Measurements from ENCODE around the gene CHTF18. TPM values are rescaled to one million over a fixed set of nuclear protein-coding genes. Genes with fewer than 3 reads are reported as not detected.
"Not testable (repeated sequence)": the region's sequence is repeated elsewhere in the genome, so short reads cannot be mapped to it uniquely, and the experiment has no call there.

Gene CHTF18
- total RNA-seq, 1 donor from 2014 or later, result 12.3 TPM

DNA sequence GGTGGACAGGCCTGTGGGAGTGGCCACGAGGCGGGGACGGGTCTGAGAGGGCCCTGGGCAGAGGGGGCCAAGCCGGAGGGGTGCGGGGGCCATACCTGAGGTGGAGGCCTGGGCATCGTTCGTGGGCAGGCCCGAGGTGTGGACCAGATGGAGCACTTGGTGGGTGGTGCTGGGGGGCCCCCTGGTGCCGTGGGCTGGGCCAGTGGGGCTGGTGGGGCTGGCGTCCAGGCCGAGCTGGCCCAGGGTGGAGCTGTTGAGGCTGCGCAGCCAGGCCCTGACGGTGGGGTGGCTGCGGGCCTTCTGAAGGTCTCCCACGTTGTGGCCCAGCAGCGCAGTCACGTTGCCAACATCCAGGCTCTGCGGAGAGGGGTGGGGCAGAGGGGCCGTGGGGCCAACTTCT, 18.5 kb upstream of the CHTF18 start:
- intact Hi-C loops (cut with DNase I), result no loop called here
- ATAC-seq, result no peak

DNA sequence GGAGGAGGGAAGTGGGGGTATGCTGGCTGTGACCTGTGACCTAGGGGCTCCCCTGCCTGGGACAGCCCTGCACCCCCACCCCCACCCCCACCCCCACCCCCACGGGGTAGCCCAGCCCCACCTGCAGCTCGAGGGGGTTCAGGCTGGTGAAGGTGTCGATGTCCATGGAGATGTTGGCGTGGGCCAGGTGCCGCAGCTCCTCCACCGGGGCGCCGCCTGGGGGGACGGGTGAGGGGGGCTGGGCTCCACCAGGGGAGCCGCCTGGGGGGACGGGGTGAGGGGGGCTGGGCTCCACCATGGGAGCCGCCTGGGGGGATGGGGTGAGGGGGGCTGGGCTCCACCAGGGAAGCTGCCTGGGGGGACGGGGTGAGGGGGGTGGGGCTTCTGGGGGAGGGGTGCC, 18.0 kb upstream of the CHTF18 start:
- Histone ChIP-seq H3K27me3 (no peaks in the 10 kb centered on the region), H3K27ac (no peak overlapping the region), H3K4me1 (no peaks in the 10 kb centered on the region), H3K4me3 (no peak overlapping the region), H3K36me3 (no peaks in the 10 kb centered on the region), H3K9me3 (no peaks in the 10 kb centered on the region)
- no peak for ATAC-seq
- intact Hi-C loops (cut with DNase I), result no loop called here
- TF ChIP-seq, protein P1, sequence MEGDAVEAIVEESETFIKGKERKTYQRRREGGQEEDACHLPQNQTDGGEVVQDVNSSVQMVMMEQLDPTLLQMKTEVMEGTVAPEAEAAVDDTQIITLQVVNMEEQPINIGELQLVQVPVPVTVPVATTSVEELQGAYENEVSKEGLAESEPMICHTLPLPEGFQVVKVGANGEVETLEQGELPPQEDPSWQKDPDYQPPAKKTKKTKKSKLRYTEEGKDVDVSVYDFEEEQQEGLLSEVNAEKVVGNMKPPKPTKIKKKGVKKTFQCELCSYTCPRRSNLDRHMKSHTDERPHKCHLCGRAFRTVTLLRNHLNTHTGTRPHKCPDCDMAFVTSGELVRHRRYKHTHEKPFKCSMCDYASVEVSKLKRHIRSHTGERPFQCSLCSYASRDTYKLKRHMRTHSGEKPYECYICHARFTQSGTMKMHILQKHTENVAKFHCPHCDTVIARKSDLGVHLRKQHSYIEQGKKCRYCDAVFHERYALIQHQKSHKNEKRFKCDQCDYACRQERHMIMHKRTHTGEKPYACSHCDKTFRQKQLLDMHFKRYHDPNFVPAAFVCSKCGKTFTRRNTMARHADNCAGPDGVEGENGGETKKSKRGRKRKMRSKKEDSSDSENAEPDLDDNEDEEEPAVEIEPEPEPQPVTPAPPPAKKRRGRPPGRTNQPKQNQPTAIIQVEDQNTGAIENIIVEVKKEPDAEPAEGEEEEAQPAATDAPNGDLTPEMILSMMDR (IDR thresholded peaks at IDR 0.05), result no peak
- no peak for DNase-seq

More for the DNA sequence above, 18.5 kb upstream of the CHTF18 start:
- Histone ChIP-seq H3K36me3 (no peaks in the 10 kb centered on the region), H3K27ac (no peak overlapping the region), H3K27me3 (no peaks in the 10 kb centered on the region), H3K9me3 (no peaks in the 10 kb centered on the region), H3K4me3 (no peak overlapping the region), H3K4me1 (no peaks in the 10 kb centered on the region)
- DNase-seq, result no peak
- TF ChIP-seq, protein P1 (IDR thresholded peaks at IDR 0.05), result no peak

DNA sequence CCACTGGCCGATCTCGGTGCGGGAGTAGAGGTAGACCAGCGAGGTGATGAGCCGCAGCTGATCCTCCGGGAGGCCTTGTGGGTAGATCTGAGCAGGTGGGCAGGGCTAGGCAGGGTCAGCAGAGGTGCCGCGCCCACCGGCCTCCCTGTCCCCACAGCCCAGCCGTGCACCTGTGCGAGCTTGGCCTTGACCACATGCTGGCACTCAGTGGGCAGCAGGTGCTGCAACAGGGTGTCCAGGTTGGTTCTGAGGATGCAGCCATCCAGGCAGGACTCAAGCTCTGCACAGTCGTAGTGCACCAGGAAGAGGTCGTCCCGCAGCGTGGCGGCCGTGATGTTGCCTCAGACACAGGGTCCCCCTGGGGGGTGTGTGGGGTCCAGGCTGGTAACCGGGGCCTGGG, 15.5 kb upstream of the CHTF18 start:
- Histone ChIP-seq H3K27me3 (no peaks in the 10 kb centered on the region), H3K27ac (no peak overlapping the region), H3K4me1 (no peaks in the 10 kb centered on the region), H3K9me3 (no peaks in the 10 kb centered on the region), H3K36me3 (no peaks in the 10 kb centered on the region), H3K4me3 (no peak overlapping the region)
- ATAC-seq (no peak), DNase-seq (no peak)
- intact Hi-C loops (cut with DNase I), result no loop called here
- TF ChIP-seq, protein P1 (IDR thresholded peaks at IDR 0.05), result no peak

DNA sequence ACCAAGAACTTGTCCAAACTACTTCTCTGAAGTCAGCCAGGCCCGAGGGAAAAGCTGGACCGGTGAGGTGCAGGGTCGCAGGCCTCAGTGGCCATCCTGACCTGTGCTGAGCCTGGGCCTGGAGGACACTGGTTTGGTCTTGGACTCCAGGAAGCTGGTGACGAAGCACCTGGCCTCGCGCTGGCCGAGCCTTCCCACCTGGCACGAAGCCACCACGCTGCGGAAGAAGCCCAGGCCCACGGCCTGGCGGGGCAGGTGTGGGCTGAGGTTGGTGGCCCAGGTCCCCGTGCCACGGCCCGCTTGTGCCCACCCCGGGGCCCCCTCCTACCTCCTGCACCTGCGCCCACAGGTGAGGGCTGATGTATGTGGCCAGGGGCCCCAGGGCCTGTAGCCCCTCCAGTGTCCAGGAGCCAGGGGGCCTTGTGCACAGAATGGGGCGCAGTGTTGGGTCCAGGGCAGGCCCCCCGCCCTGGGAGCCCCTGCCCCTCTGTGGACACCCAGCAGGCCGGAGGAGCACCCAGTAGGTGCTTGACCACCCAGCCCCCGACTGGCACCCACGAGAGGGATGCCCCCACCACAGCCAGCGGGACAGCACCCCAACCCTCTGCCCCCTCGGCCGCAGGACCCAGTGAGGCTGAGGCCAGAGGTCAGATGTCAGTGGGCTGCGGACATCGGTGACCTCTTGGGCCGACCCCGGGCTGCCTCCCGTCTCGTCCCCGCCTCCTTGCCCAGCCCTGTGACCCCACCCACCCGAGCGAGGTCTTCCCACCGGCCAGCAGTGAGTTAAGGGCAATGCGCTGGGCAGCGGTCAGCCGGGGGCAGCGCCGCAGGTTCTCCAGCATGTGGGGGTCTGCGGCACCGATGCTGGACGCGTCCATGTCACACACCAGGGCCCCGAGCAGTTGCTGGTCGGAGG, 14.1 kb upstream of the CHTF18 start:
- peaks cover 4% of the 10 kb centered on the region for H3K27me3 ChIP-seq
- ATAC-seq, result no peak
- DNase-seq, result no peak

DNA sequence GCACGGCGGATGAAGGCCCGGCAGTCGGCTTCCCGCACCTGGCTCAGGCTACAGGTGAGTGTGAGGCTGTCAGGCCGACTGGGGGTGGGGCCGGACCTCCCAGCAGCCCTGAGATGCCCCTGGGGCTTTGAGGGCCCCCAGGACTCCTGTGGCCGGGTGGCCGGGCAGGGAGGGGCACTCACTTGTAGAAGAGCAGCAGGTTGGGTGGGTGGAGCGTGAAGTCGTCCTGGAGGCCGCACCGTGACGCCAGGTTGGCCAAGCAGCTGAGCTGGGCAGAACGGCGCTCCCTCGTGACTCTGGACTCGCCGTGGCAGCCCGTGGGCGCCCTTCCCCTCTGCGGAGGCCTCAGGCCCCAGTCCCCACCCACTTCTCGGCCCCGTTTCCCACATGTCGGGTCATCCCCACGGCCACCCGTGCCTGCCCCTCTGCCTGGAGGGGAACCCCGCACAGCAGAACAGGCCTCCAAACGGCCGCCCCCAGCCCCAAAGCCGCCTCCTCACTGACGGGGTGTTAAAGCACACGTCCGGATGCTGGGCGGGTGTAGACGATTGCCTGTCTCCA, 13.1 kb upstream of the CHTF18 start:
- Histone ChIP-seq H3K27ac (no peak overlapping the region), H3K36me3 (no peaks in the 10 kb centered on the region), H3K4me3 (no peak overlapping the region), H3K4me1 (no peaks in the 10 kb centered on the region), H3K9me3 (no peaks in the 10 kb centered on the region), H3K27me3 (peaks cover 8% of the 10 kb centered on the region)
- TF ChIP-seq, protein P1 (IDR thresholded peaks at IDR 0.05), result no peak
- ATAC-seq (no peak), DNase-seq (no peak)
- intact Hi-C loops (cut with DNase I), result no loop called here

More for the DNA sequence above, 14.1 kb upstream of the CHTF18 start:
- Histone ChIP-seq H3K4me1 (no peaks in the 10 kb centered on the region), H3K27ac (no peak overlapping the region), H3K4me3 (no peak overlapping the region), H3K36me3 (no peaks in the 10 kb centered on the region), H3K9me3 (no peaks in the 10 kb centered on the region)
- TF ChIP-seq, protein P1 (IDR thresholded peaks at IDR 0.05), result no peak
- intact Hi-C loops (cut with DNase I), result no loop called here

DNA sequence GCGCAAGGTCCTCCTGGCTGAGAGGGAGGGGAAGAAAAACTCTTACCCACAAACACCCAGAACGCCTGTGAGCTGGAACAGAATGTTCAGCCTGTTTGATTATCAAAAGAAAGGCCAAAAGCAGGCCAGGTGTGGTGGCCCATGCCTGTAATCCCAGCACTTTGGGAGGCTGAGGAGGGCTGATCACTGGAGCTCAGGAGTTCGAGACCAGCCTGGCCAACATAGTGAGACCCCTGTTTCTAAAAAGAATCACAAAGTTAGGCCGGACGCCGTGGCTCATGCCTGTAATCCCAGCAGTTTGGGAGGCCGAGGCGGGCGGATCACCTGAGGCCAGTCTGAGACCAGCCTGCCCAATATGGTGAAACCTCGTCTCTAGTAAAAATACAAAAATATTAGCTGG, 12.1 kb upstream of the CHTF18 start:
- H3K4me1 ChIP-seq; DNase-seq; H3K9me3 ChIP-seq; H3K36me3 ChIP-seq; H3K27me3 ChIP-seq; H3K27ac ChIP-seq; ATAC-seq; H3K4me3 ChIP-seq; intact Hi-C loops (cut with DNase I): not testable (repeated sequence)
